A549 (cell line): Measurements from ENCODE around the gene SPIRE2.

Experiments
- BCL3 ChIP-seq: fragments of >200 bp; sonication (Bioruptor Twin); formaldehyde crosslinking; IDR thresholded peaks from 3 replicates; pipeline ENCODE4 v1.6.1; 2016
- CEBPB ChIP-seq, 2 experiments: fragments of >200 bp in 1 of 2; sonication (Bioruptor Twin) in 1 of 2; formaldehyde crosslinking in 1 of 2; IDR thresholded peaks; 2 replicates each; pipeline ENCODE4 v1.6.1; 2012 to 2016
- E2F6 ChIP-seq: IDR thresholded peaks from 2 replicates; pipeline ENCODE4 v1.6.1; 2012; ENCODE audit warnings: low read depth, borderline replicate concordance
- EP300 ChIP-seq, 2 experiments: fragments of >200 bp; sonication (Bioruptor Twin); formaldehyde crosslinking; IDR thresholded peaks; 2 replicates in 1 of 2; 3 replicates in 1 of 2; pipeline ENCODE4 v1.6.1; 2016 to 2017
- JUN ChIP-seq, 2 experiments: fragments of >200 bp; sonication (Bioruptor Twin); formaldehyde crosslinking; IDR thresholded peaks; 2 replicates in 1 of 2; 3 replicates in 1 of 2; pipeline ENCODE4 v1.6.1; 2016 to 2017
- JUNB ChIP-seq: fragments of >200 bp; sonication (Bioruptor Twin); formaldehyde crosslinking; IDR thresholded peaks from 2 replicates; pipeline ENCODE4 v1.6.1; 2016
- NPAS2 ChIP-seq: fragments of 250-450 bp; sonication (Bioruptor Pico); IDR thresholded peaks from 2 replicates; pipeline ENCODE4 v1.8.0; 2022; ENCODE audit warnings: mild to moderate bottlenecking, moderate library complexity, borderline replicate concordance
- POLR2A ChIP-seq: IDR thresholded peaks from 2 replicates; pipeline ENCODE4 v1.6.1; 2012; ENCODE audit warnings: mild to moderate bottlenecking, low read length
- RAD21 ChIP-seq, 2 experiments: fragments of >200 bp in 1 of 2; sonication (Bioruptor Twin) in 1 of 2; formaldehyde crosslinking in 1 of 2; IDR thresholded peaks in 1 of 2; conservative IDR thresholded peaks in 1 of 2; 2 replicates in 1 of 2; 3 replicates in 1 of 2; pipeline ENCODE4 v1.6.1; 2012 to 2018; ENCODE audit warnings: inconsistent platforms in 1 of 2
- RARB ChIP-seq: fragments of 250-450 bp; sonication (Bioruptor Pico); IDR thresholded peaks from 2 replicates; pipeline ENCODE4 v1.8.0; 2021; ENCODE audit warnings: mild to moderate bottlenecking, moderate library complexity
- ZFP36 ChIP-seq: fragments of 450-650 bp; IDR thresholded peaks from 2 replicates; pipeline ENCODE4 v1.6.1; 2014; ENCODE audit warnings: borderline replicate concordance; ENCODE audit not compliant: partially characterized antibody
- TF ChIP-seq, protein P1 (sequence below): fragments of 200-600 bp; sonication (generic); IDR thresholded peaks from 2 replicates; pipeline ENCODE4 v1.6.1; 2016; ENCODE audit warnings: antibody characterized with exemption, mild to moderate bottlenecking, moderate library complexity
- TF ChIP-seq, protein P2 (sequence below): fragments of >200 bp; sonication (Bioruptor Twin); formaldehyde crosslinking; IDR thresholded peaks from 3 replicates; pipeline ENCODE4 v1.5.1; 2016
- TF ChIP-seq, protein P3 (sequence below): fragments of 150-350 bp; IDR thresholded peaks from 2 replicates; pipeline ENCODE4 v1.6.1; 2014; ENCODE audit warnings: low read depth, mild to moderate bottlenecking, low read length

- TF ChIP-seq EP300 (IDR thresholded peaks at IDR 0.05), result no peak
- no peak for TF ChIP-seq POLR2A
- TF ChIP-seq, protein P1, sequence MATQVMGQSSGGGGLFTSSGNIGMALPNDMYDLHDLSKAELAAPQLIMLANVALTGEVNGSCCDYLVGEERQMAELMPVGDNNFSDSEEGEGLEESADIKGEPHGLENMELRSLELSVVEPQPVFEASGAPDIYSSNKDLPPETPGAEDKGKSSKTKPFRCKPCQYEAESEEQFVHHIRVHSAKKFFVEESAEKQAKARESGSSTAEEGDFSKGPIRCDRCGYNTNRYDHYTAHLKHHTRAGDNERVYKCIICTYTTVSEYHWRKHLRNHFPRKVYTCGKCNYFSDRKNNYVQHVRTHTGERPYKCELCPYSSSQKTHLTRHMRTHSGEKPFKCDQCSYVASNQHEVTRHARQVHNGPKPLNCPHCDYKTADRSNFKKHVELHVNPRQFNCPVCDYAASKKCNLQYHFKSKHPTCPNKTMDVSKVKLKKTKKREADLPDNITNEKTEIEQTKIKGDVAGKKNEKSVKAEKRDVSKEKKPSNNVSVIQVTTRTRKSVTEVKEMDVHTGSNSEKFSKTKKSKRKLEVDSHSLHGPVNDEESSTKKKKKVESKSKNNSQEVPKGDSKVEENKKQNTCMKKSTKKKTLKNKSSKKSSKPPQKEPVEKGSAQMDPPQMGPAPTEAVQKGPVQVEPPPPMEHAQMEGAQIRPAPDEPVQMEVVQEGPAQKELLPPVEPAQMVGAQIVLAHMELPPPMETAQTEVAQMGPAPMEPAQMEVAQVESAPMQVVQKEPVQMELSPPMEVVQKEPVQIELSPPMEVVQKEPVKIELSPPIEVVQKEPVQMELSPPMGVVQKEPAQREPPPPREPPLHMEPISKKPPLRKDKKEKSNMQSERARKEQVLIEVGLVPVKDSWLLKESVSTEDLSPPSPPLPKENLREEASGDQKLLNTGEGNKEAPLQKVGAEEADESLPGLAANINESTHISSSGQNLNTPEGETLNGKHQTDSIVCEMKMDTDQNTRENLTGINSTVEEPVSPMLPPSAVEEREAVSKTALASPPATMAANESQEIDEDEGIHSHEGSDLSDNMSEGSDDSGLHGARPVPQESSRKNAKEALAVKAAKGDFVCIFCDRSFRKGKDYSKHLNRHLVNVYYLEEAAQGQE, result no peak
- TF ChIP-seq, protein P2, sequence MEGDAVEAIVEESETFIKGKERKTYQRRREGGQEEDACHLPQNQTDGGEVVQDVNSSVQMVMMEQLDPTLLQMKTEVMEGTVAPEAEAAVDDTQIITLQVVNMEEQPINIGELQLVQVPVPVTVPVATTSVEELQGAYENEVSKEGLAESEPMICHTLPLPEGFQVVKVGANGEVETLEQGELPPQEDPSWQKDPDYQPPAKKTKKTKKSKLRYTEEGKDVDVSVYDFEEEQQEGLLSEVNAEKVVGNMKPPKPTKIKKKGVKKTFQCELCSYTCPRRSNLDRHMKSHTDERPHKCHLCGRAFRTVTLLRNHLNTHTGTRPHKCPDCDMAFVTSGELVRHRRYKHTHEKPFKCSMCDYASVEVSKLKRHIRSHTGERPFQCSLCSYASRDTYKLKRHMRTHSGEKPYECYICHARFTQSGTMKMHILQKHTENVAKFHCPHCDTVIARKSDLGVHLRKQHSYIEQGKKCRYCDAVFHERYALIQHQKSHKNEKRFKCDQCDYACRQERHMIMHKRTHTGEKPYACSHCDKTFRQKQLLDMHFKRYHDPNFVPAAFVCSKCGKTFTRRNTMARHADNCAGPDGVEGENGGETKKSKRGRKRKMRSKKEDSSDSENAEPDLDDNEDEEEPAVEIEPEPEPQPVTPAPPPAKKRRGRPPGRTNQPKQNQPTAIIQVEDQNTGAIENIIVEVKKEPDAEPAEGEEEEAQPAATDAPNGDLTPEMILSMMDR, result no peak
- TF ChIP-seq JUN (IDR thresholded peaks at IDR 0.05), result no peak
- TF ChIP-seq E2F6, result no peak
- TF ChIP-seq, protein P3, sequence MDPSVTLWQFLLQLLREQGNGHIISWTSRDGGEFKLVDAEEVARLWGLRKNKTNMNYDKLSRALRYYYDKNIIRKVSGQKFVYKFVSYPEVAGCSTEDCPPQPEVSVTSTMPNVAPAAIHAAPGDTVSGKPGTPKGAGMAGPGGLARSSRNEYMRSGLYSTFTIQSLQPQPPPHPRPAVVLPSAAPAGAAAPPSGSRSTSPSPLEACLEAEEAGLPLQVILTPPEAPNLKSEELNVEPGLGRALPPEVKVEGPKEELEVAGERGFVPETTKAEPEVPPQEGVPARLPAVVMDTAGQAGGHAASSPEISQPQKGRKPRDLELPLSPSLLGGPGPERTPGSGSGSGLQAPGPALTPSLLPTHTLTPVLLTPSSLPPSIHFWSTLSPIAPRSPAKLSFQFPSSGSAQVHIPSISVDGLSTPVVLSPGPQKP, result no peak
- TF ChIP-seq CEBPB (IDR thresholded peaks at IDR 0.05), result no peak
- TF ChIP-seq RAD21 (conservative IDR thresholded peaks at IDR 0.05 in 1 of 2, IDR thresholded peaks at IDR 0.05 in 1 of 2), result no peak
- TF ChIP-seq NPAS2, result no peak
- TF ChIP-seq ZFP36, result no peak
- TF ChIP-seq BCL3, result no peak
- TF ChIP-seq JUNB, result no peak
- no peak for TF ChIP-seq RARB
These were observed 68.9 kb downstream of the SPIRE2 start for GRCh38 chr16:89897204-89897603.
